GM12892 (cell line): ENCODE measurements around the gene SETMAR.

Experiments used
- POLR2A ChIP-seq: IDR thresholded peaks from 2 replicates; pipeline ENCODE4 v1.6.1; 2011; ENCODE audit warnings: low read depth, low read length, control low read depth
- POLR2AphosphoS5 ChIP-seq: IDR thresholded peaks from 2 replicates; pipeline ENCODE4 v1.6.1; 2011; ENCODE audit warnings: low read depth, low read length, control low read depth
- TAF1 ChIP-seq: IDR thresholded peaks from 2 replicates; pipeline ENCODE4 v1.6.1; 2011; ENCODE audit warnings: low read depth, mild to moderate bottlenecking, control low read depth, low read length, borderline replicate concordance

- no peak for TF ChIP-seq POLR2A
- TF ChIP-seq POLR2AphosphoS5, result no peak
- no peak for TF ChIP-seq TAF1
Observed at GRCh38 chr3:4279516-4280105, 23.6 kb upstream of the SETMAR start.
